HL-60 (cell line): Measurements from ENCODE around the gene CD3G.

Experiments used
- DNase-seq, 2 experiments: peaks; one replicate each; pipeline ENCODE4 v3.0.0-alpha.2; 2010 to 2020; ENCODE audit warnings: low read depth in 1 of 2, low spot score in 1 of 2
- H3K27ac ChIP-seq: fragments of 250-450 bp; sonication (Bioruptor Pico); replicated peaks from 2 replicates; pipeline ENCODE4 v1.5.1; 2020; ENCODE audit warnings: mild to moderate bottlenecking, moderate library complexity
- H3K27me3 ChIP-seq: fragments of 250-450 bp; sonication (Bioruptor Pico); 2 replicates; pipeline ENCODE4 v1.5.1; 2021; ENCODE audit warnings: mild to moderate bottlenecking, moderate library complexity; ENCODE audit not compliant: insufficient read depth, poor library complexity, severe bottlenecking
- H3K4me3 ChIP-seq: replicated peaks from 2 replicates; pipeline ENCODE4 v1.5.1; 2011; ENCODE audit warnings: mild to moderate bottlenecking, control low read depth, low read length; ENCODE audit not compliant: insufficient read depth
- CTCF ChIP-seq: IDR thresholded peaks from one replicate; pipeline ENCODE4 v1.5.1; 2011; ENCODE audit warnings: low read length, control low read depth, inconsistent platforms; ENCODE audit not compliant: insufficient read depth
- GABPA ChIP-seq: IDR thresholded peaks from 2 replicates; pipeline ENCODE4 v1.6.1; 2012; ENCODE audit warnings: low read depth
- POLR2AphosphoS5 ChIP-seq: IDR thresholded peaks from 2 replicates; pipeline ENCODE4 v1.6.1; 2012; ENCODE audit warnings: low read depth
- REST ChIP-seq: IDR thresholded peaks from 2 replicates; pipeline ENCODE4 v1.6.1; 2012; ENCODE audit warnings: low read depth; ENCODE audit not compliant: insufficient replicate concordance
- SPI1 ChIP-seq: IDR thresholded peaks from 2 replicates; pipeline ENCODE4 v1.6.1; 2012; ENCODE audit warnings: low read depth, mild to moderate bottlenecking, borderline replicate concordance

CD3G gene

GRCh38 chr11:118321386-118322082, 22.6 kb upstream of the CD3G start:
- Histone ChIP-seq H3K27ac (no peak overlapping the region), H3K27me3 (no peaks in the 10 kb centered on the region), H3K4me3 (no peak overlapping the region)
- TF ChIP-seq SPI1 (peak; percentile 56), POLR2AphosphoS5 (no peak)
- peak; percentile 21 to 38 for DNase-seq

- no peak for DNase-seq
- no peak for TF ChIP-seq CTCF
- no peak for TF ChIP-seq GABPA
- no peak for TF ChIP-seq POLR2AphosphoS5
- no peak for TF ChIP-seq REST
- TF ChIP-seq SPI1: no peak
- H3K27ac ChIP-seq: no peak overlapping the region
- no peaks in the 10 kb centered on the region for H3K27me3 ChIP-seq
- no peak overlapping the region for H3K4me3 ChIP-seq
These were observed 21.4 kb upstream of the CD3G start for GRCh38 chr11:118322721-118323120.

- H3K27ac ChIP-seq: no peak overlapping the region
- TF ChIP-seq POLR2AphosphoS5 (no peak), GABPA (no peak), REST (no peak), CTCF (no peak), SPI1 (no peak)
- DNase-seq: no peak
- H3K27me3 ChIP-seq: no peaks in the 10 kb centered on the region
- H3K4me3 ChIP-seq: no peak overlapping the region
These were observed 18.9 kb upstream of the CD3G start for GRCh38 chr11:118325283-118325682.

- Histone ChIP-seq H3K27ac (no peak overlapping the region), H3K4me3 (no peak overlapping the region), H3K27me3 (no peaks in the 10 kb centered on the region)
- TF ChIP-seq GABPA (no peak), POLR2AphosphoS5 (no peak), SPI1 (no peak), CTCF (no peak), REST (no peak)
- DNase-seq: no peak
These were observed 15.4 kb upstream of the CD3G start for GRCh38 chr11:118328745-118329144.
